Fibroblast of upper back skin (primary cell): ENCODE results near the gene GUCY1B1.
"Not testable (repeated sequence)": the region's sequence is repeated elsewhere in the genome, so short reads cannot be mapped to it uniquely, and the experiment has no call there.

Experiments used
- DNase-seq: peaks from one replicate; pipeline ENCODE4 v3.0.0-alpha.2; 2013

Gene GUCY1B1

DNA sequence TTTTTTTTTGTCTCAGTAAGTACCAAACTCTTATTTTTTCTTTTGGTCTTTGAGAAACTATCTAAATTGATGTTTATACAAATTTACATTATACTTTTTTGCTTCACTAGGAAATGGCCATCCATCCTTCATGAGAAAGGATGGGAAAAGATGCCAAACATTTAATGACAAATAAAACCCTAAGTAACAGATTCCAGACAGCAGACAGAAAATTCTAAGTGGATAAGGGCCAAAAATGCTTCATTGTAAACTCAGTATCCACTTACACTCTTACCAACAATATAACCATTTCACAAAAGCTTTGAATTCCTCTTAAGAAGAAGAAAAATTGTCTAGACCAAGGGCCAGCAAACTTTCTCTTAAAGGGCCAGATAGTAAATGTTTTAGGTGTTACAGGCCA lies 3.5 kb downstream of the GUCY1B1 start:
- DNase-seq: no peak

DNA sequence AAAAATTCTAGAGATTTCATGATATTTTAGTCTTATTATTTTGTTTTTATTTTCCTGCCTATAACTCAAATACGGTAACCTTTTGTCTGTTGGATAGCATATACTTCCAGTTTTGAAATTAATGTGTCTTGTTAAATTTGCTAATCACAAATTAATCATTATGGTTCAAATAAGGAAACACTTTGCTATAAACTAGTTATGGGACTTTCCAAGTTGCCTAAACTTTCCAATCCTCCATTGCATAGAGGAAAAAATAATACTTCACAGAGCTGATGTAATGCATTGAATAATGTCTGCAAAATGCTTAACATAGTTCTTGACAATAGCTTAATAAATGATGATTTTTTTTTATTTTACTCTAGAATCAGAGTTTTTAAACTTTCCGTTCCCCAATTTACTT lies 4.7 kb downstream of the GUCY1B1 start:
- DNase-seq: no peak

DNA sequence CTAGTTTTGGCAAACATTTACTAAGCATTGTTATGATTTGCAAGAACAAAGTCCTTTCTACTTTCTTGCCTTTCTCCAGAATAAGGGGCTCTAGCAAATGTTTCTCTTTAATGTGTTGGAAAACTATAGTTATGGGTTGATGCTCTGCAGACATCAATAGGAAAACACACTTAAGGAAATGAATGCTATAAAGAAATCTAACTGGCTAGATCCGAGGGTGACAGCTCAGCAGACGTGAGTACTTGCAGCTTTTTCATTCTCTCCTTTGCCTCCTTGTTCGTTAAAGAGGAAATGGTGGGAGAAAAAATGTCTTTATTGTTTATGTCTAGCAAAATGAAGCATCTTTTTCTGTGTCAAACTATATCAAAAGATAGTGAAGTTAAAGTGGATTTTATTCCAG lies 6.3 kb downstream of the GUCY1B1 start:
- DNase-seq: no peak

DNA sequence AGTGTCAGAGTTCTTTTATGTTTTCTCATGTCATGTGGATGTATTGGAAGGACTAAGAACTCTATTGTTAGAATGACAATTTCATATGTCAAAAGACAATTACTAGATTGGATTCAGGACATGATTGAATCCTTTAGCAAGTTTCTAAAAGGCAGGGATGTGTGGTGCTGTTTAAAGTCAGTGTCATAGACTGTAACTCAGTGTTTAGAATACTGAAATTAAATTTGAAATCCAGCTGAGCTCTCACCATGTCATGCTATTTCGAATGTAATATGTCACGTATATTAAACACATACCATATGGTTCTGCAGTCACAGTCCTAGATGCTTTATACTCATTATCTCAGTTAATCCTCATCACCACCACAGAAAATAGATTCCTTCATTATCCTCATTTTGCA lies 7.8 kb downstream of the GUCY1B1 start:
- DNase-seq: no peak

DNA sequence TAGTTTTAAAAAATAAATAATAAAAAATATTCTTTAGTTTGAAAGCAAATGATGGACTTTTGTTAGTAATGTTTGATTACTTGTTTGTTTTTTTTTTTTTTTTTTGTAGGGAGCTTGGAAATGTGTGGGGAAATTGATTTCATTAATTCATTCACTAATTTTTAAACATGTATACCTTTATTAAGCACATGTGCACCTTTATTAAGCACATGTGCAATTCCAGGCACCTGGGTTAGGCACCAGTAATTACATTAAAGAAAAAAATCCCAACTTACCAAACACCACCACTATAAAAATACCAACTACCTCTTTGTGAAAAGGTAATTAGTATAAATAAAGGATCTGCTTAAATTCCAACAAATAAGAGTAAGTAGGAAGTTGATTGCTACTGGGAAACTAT lies 9.5 kb downstream of the GUCY1B1 start:
- DNase-seq: no peak

DNA sequence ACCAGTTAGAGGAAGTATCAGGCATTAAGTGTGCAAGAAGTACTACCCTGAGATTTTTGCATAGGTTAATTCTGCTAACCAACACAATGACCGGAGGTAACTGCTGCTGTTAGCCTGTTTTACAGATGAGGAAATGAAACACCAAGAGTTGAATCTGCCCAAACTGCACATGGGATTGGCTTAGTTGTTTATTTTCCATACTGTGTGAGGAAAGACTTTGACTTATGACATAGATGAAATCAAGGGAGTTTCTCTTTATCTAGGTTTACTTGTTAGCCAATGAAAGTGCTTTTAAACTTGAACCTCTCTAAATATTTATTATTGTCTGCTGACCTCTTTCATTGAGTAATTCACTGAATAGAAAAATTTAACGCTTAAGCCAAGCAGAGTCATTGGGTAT lies 10.3 kb downstream of the GUCY1B1 start:
- DNase-seq: no peak

DNA sequence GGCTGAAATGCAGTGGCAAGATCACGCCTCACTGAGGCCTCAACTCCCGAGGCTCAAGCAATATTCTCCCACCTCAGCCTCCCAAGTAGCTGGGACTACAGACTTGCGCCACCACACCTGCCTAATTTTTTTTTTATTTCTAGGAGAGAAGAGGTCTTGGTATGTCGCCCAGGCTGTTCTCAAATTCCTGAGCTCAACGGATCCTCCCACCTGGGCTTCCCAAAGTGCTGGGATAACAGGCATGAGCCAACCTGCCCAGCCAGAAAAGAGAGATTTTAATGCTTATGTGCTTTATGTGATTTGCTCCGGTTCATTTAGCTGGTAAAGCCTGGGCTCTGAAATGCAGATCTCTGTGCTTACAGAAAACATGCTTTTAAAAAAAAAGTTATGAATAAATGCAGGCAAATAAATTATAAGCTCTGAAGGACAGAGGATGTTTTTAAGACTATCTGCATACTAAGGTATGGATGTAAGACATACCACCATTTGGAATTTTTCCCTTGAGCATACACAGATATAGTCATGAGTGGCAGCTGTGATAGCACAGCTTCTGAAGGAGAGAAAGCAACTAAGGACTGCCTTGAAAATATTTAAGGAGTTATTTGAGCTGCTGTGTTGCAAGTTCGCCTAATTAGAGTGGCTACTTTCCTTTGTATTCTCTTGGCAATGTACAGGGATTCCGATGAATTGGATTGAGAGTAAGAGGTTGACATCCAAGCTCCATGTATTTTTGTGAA lies 13.8 kb downstream of the GUCY1B1 start:
- no peak for DNase-seq

DNA sequence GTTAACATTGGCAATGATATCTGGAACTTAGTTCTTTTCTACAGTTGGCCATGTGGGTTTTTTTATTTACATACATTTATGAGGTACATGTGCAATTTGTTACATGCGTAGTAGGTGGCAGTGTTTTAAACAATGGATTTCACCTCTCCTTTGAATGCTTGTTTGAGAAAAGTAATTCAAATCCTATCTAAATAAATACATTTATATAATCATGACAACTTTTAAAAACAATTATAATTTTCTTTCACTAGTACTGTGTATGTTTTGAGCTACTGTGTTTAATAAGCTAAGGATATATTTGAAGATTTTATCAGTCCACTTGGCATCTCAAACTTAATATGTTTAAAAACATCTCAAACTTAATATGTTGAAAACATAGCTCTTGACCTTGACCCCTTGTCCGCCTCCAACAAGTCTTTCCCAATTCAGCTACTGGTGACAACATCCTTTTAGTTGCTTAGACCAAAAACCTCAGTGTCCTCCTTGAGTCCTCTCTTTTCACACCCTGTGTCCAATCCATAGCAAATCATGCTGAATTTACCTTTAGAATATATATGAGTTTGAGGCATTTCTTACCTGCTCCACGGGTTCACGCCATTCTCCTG lies 14.5 kb downstream of the GUCY1B1 start:
- DNase-seq: no peak

DNA sequence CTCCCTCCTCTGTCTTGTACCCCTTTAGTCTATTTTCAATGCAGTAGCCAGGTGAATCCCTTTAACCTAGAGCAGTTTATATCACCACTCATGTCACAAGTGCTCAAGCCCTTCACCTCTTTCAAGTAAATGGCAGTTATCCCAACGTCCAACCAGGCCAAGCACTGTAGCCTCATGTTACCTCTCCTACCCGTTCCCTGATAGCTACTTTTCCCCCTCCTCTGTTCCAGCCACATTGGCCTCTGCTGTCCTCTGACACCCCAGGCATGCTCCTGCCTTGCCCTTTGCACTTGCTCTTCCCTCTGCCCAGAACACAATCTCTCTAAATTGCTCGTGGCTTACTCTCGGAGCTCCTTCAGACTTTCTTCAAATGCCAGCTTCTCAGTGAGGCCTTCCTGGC lies 15.2 kb downstream of the GUCY1B1 start:
- DNase-seq: no peak

DNA sequence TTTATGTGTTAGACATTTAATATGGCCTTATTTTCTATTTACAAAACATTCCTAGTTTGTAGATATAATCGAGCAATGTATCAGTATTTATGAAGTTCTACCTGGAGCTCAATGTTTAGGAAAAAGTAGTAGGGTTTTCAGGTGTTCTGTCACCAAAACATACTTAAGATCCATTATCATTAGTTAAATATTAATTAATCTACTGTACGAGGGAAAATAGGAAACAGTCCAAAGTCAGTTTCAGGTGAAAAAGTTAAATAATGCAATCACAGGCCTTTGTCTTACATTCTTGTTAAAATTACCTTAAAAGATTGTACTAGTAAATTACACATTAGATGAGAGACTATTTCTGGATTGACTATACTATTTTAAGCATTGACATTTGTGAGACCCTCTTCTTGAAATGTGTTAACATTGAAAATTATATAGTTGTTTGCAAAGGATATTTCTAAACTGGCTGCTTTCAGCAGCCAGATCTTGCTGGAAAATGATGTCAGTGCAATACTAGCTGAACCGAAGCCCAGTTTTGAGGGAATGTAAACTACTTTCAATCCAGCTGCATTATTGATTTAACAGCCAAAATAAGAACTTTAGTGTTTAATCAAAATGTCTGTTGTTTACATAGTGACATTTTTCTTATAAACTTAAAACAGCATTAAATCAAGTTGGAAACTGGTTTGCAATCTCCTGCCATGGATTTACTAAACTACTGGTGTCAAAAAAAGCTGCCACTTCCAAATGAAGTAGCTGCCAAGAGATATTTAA lies 19.3 kb downstream of the GUCY1B1 start:
- DNase-seq: no peak

DNA sequence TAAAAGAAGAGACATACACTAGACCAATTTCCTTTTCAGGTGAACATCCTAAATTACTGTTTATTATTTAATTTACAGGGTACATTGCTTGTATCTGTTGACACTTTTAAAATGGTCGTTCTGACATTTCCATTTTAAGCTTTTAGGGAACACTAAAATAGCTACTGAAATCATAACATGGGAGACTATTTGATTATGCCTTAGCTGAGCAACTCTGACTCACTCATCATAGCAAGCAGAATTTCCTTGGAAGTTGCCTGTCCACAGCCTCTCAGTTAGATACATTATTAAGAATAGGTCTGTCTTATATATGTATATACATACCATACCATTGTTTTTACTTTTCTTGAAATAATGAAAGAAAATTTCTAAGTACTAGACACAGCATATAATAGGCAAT lies 22.0 kb downstream of the GUCY1B1 start:
- no peak for DNase-seq

DNA sequence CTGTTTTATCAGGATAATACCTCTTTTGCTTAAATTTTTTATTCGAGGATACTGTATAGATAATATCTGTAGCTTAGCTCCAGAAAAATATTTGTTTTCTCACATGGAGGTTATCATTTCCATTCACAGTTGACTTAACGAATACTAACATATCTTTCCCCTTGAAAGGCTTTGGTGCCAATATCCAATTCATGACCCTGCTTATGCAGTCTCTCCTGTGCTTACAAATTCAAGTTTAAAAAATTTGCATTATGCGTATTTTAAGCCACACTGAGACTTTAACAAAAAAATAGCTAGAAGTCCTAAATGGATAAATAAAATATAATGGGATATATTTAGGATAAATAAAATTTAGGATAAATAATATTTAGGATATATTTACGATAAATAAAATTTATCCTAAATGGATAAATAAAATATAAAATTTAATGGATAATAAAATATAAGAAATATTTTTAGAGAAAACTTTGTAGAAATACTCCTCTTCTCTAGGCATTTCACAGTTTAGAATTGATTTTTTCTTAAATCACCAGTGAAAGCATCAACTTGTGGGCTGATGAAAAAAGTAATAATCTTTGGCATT lies 22.5 kb downstream of the GUCY1B1 start:
- DNase-seq: no peak

DNA sequence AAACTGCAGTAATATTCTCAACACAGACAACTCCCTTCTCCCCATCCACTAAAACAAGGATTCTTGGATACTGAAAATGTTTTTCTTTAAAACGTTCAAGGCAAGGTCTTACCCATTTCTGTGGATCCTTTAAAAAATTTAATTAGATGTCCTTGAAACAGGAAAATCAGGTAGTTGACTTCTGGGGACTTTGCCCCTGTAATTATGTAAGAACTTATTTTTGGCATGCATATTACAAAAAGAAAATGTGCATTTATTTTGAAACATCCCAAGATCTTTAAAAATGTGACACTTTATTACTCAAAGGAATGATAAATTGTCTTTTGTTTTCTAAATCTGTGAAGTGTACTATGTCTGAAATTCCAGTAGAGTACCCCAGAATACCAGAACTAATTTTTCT lies 25.8 kb downstream of the GUCY1B1 start:
- DNase-seq: no peak

DNA sequence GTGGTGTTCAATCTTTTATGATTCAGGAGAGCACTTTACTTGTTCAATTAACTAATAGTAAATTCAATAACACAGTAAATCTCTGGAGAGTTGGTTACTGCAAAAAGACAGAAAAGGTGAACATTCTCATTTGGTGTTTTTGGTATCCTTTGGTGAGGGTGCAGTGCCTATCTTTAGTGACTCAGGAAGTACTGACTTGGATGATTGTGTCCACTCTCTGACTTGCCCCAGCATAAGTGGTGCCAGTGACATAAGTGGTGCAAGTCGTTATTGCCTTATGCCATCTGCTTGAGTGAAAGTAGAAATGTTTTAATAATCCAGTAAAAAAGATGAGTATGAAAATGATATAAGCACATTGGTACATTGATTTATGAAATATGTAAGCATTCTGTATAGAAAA lies 27.0 kb downstream of the GUCY1B1 start:
- DNase-seq: no peak

DNA sequence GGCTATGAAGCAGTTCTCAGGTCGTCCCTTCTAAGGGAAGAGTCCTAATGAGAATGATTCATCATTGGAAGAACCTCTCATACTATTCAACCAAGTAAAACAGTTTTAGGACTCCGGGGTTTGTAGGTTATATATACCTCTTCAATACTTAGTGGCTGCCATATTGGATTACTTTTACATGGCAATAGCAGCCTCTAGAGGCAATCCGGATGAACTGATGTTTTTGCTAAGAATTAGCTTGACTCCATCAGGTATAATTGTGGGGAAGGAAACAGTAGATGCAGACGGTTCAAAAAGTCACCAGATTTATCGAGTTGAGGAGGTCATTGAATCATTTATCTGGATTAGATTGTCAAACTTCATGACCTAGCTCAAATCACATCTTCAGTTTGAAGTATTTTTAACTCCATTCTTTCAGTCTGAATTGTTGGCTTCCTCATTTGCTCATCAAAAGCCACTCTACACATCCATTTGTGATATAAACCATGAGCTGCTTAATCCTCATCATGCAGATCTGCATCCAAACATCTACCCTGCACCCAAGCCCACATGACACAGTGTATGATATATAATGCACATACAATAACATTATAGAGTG lies 28.4 kb downstream of the GUCY1B1 start:
- DNase-seq: peak; percentile 67

DNA sequence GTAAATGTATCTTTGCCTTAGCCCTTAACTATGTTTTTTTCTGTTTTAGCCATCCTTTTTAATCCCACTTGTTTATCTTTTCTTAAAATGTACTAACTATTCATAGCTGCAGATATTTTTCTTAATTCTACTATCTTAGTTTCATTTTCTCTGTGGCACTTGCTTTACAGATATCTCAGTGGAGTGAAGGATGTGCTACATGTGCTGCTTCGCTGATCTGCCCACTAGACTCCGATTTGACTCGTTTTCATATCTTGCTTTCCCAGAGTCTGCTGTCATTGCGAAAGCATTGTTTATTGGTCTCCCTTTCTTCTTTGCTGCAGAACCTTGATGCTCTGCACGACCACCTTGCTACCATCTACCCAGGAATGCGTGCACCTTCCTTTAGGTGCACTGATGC lies 30.6 kb downstream of the GUCY1B1 start:
- DNase-seq: no peak

DNA sequence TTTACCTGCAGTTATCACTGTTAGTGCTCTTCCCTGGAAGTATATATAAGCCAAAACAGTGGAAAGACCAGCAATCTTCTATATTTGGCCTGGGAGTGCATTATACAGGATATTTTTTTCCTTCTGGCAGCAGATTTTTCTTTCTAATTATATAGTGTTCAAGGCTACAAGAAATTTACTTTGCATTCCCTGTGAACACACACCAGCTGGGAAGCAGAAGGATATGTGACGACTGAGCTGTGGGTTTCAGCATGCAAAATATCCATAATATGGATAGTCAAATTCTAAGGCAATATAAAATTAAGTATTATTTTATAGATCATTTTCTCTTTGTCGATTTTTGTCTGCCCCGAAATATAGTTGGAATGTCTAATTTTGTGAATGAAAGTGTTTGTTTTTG lies 31.2 kb downstream of the GUCY1B1 start:
- DNase-seq: no peak

DNA sequence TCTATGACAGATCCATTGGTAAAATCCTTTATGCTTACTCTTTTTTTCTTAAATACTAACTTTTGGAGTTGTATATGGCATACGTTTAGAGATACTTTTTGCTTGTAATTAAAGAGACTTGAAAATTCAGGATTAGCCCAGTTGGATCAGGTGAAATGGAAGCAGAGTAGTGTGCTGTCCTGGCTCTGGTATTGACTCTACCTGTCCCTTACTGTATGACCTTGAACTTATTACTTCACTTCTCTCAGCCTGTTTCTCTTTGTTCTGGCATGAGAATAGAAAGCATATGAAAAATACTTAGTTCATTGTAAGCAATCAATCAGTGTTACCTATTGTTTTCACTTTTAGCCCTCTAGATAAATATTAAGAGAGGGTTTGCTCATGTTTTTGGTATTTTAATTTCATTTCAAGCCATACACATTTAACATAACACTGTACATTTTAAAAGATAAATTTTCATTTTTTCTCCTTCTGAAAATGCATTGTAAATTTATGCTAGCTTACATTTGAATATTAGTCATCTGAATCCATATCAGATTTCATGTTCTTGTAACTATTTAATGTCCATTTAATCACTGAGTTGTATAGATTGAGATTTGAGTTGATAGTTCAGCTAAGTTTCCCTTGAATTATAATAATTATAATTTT lies 35.9 kb downstream of the GUCY1B1 start:
- DNase-seq: no peak

DNA sequence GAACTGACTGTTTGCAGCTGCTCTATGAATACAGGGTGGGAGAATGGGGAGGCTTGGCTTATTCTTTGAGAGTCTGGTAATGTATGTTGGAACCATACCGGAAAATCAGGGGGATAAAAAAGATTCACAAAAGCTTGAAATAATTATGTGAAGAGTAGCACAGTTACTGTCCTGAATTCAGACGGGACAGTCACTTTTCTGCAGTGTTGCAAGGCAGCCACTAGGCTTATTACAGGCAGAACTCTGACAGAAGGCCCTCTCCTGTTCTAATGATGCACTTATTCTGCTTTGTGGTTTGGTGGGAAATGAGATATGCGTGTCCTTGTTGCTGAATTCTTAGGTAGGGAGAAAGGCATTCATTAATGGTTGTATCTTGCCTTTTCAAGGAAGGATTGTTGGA lies 37.2 kb downstream of the GUCY1B1 start:
- DNase-seq: peak; percentile 73

DNA sequence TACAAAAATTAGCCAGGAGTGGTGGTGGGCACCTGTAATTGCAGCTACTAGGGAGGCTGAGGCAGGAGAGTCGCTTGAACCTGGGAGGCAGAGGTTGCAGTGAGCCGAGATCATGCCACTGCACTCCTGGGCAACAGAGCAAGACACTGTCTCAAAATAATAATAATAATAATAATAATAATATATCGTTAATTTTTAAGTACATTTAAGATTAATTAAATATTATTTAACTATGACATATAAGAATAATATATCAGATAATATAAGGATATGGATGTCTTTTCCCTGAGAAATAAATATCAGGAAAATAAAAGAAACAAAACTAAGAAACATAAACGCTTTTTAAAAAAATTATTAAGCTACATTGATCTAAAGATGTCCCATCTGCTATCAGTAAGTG lies 38.8 kb downstream of the GUCY1B1 start:
- DNase-seq: not testable (repeated sequence)

DNA sequence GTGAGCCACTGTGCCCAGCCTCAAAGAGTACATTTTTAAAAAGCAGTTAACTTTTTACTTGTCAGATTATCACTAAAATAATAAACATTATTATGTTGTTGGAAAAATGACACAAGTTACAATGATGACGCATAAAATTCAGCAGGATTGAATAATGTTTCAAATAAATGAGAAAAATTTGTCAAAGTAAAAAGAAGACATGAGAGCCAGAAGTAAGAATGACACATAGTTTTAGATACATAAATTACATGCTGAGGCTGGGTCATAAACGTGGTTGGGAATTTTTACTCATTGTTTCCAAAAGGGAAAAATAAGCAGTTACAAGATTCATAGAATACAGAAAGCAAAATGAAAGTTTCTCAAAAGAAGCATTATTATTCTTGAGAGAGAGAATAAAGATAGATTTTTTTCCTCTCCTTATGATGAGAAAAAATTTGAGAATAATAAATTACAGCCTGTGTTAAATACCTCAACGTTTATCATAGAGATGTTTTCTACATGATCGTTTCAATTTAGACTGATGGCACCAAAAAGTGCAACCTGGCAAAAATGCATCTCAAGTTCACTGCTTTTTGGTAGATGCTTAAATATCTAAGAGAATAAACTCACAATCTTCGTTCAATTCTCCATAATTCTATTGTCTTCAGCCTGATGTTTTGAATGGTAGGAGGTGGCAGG lies 40.4 kb downstream of the GUCY1B1 start:
- DNase-seq: peak; percentile 50

DNA sequence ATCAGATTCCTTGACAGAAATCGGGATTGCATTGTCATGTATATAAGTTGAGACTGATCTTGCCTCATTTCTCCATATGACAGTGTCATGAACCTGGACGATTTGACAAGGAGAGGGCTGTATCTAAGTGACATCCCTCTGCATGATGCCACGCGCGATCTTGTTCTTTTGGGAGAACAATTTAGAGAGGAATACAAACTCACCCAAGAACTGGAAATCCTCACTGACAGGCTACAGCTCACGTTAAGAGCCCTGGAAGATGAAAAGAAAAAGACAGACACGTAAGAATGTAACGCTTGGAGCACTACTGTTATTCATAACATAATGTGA lies 40.9 kb downstream of the GUCY1B1 start:
- DNase-seq: no peak
